Activated T-cell treated with anti-CD3 and anti-CD28 coated beads, Interleukin-2, amount 50 U/mL, for 4 hours (primary cell): Measurements from ENCODE around the gene B9D2. TPM values are rescaled to one million over a fixed set of nuclear protein-coding genes. Genes with fewer than 3 reads are reported as not detected.
"Not testable (repeated sequence)": the region's sequence is repeated elsewhere in the genome, so short reads cannot be mapped to it uniquely, and the experiment has no call there.

ENCODE experiments used
- ATAC-seq, 2 donors: fragments of 200-7000 bp; cut with Tn5 transposase; one replicate each; pipeline ENCODE4 v1.10.0; 2021
- DNase-seq: peaks from one replicate; pipeline ENCODE4 v3.0.0-alpha.2; 2020
- H3K27me3 Mint-ChIP-seq: one replicate; pipeline ENCODE4 v1.8.0; 2021; ENCODE audit warnings: low read depth, mixed read lengths
- H3K36me3 Mint-ChIP-seq: one replicate; pipeline ENCODE4 v1.8.0; 2022; ENCODE audit warnings: mixed read lengths; ENCODE audit not compliant: insufficient read depth
- H3K4me1 Mint-ChIP-seq: one replicate; pipeline ENCODE4 v1.8.0; 2021; ENCODE audit warnings: low read depth, mixed read lengths
- H3K4me3 Mint-ChIP-seq: one replicate; pipeline ENCODE4 v1.8.0; 2021; ENCODE audit warnings: mild to moderate bottlenecking, moderate library complexity, mixed read lengths
- H3K9me3 Mint-ChIP-seq: one replicate; pipeline ENCODE4 v1.8.0; 2021; ENCODE audit warnings: mixed read lengths
- total RNA-seq, 3 donors: library from RNA; stranded (reverse); gene quantifications; one replicate each; pipeline ENCODE4 v1.2.1, GENCODE V29; 2021

The B9D2 gene
- total RNA-seq, 3 donors from 2014 or later = 5.4 to 5.7 (median 5.7) TPM

DNA sequence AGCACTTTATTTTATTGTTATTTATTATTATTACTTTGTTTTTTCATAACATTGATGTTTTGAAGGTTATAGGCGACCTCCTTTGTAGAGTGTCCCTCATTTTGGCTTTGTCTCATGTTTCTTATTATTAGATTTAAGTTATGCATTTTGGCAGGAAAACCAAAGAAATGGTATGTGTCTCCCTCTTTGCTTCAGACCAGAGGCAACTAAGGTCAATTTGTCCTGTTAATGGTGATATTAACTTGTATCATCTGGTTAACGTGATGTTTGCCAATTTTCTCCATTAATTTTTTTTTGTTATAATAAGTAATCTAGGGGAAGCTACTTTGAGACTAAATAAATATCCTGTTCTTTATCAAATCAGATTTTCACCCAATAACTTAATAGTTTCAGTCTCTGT is 8.6 kb upstream of the B9D2 start:
- ATAC-seq (no peak), DNase-seq (no peak)
- H3K4me3 Mint-ChIP-seq = no peak overlapping the region
- no peaks in the 10 kb centered on the region for H3K36me3 Mint-ChIP-seq
- peaks cover 13% of the 10 kb centered on the region for H3K4me1 Mint-ChIP-seq
- H3K9me3 Mint-ChIP-seq = no peaks in the 10 kb centered on the region
- H3K27me3 Mint-ChIP-seq = no peaks in the 10 kb centered on the region

DNA sequence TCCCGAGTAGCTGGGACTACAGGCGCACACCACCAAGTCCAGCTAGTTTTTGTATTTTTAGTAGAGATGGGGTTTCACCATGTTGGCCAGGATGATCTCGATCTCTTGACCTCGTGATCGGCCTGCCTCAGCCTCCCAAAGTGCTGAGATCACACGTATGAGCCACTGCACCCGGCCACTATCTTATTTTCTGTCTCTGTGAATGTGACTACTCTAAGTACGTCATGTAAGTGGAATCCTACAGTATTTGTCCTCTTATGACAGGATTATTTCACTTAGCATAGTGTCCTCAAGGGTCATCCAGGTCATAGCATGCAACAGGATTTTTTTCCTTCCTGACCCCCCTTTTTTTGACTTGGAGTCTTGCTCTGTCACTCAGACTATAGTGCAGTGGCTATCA is 7.6 kb upstream of the B9D2 start:
- Mint-ChIP-seq H3K4me1 (peaks cover 6% of the 10 kb centered on the region), H3K9me3 (no peaks in the 10 kb centered on the region), H3K4me3 (no peak overlapping the region), H3K27me3 (no peaks in the 10 kb centered on the region), H3K36me3 (no peaks in the 10 kb centered on the region)
- ATAC-seq (no peak), DNase-seq (no peak)

DNA sequence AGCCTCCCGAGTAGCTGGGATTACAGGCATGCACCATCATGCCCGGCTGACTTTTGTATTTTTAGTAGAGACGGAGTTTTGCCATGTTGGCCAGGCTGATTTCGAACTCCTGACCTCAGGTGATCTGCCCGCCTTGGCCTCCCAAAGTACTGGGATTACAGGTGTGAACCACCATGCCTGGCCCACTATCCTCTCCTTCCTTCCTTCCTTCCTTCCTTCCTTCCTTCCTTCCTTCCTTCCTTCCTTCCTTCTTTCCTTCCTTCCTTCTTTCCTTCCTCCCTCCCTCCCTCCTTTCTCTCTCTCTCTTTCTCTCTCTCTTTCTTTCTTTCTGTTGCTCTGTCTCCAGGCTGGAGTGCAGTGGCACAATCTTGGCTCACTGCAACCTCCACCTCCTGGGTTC is 7.2 kb upstream of the B9D2 start:
- not testable (repeated sequence) for H3K27me3 Mint-ChIP-seq, H3K4me3 Mint-ChIP-seq, DNase-seq, ATAC-seq, H3K36me3 Mint-ChIP-seq, H3K9me3 Mint-ChIP-seq, H3K4me1 Mint-ChIP-seq

DNA sequence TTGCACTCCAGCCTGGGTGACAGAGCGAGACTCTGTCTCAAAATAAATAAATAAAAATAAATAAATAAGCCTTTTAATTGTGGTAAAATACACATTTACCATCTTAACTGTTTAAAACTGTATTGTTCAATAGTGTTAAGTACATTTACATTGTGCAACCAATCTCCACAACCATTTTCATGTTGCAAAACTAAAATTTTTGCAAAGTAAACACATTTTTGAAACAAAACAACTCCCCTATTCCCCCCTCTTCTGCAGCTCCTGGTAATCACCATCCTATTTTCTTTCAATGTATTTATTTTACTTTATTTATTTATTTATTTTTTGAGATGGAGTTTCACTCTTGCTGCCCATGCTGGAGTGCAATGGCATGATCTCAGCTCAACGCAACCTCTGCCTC is 5.8 kb upstream of the B9D2 start:
- no peak overlapping the region for H3K4me3 Mint-ChIP-seq
- H3K27me3 Mint-ChIP-seq = no peaks in the 10 kb centered on the region
- H3K36me3 Mint-ChIP-seq = no peaks in the 10 kb centered on the region
- ATAC-seq (no peak), DNase-seq (no peak)
- peaks cover 5% of the 10 kb centered on the region for H3K4me1 Mint-ChIP-seq
- H3K9me3 Mint-ChIP-seq = no peaks in the 10 kb centered on the region

DNA sequence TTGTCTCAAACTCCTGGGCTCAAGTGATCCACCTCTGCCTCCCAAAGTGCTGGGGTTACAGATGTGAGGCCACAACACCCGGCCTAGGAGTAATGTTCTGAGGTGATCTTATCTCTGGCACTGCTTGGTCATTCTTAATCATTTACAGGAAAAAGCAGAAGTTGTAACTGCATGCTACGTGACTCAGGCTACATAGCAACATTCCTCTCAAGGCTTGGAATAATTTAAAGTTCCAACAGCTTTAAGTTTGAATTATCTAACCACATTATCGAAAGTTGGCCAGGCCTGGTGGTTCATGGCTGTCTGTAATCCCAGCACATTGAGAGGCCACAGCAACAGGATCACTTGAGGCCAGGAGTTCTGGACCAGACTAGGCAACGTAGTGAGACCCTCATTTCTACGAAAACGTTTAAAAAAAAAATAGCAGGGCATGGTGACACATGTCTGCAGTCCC is 3.9 kb upstream of the B9D2 start:
- DNase-seq (no peak), ATAC-seq (no peak)
- no peak overlapping the region for H3K4me3 Mint-ChIP-seq
- peaks cover 21% of the 10 kb centered on the region for H3K4me1 Mint-ChIP-seq
- no peaks in the 10 kb centered on the region for H3K27me3 Mint-ChIP-seq
- H3K9me3 Mint-ChIP-seq = no peaks in the 10 kb centered on the region
- H3K36me3 Mint-ChIP-seq = no peaks in the 10 kb centered on the region

DNA sequence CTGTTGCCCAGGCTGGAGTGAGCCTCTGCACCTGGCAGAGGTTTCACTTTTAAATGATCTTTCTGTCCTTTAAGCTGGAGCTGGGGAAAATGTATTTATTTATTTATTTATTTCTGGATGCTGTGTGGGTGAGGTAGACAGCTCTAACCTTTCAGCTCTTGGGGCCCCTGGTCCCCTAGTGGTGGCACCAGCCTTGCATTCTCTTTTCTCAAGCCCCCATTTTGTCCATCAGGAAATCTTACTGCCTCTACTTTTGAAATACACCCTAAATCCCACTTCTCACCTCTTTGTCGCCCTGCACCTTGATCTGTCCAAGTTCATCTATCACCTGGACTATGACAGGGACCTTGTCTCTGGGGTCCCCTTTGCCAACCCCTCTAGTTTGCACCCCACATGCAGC is 2.1 kb upstream of the B9D2 start:
- no peak for ATAC-seq
- DNase-seq = no peak
- no peak overlapping the region for H3K4me3 Mint-ChIP-seq
- peaks cover 27% of the 10 kb centered on the region for H3K4me1 Mint-ChIP-seq
- no peaks in the 10 kb centered on the region for H3K27me3 Mint-ChIP-seq
- no peaks in the 10 kb centered on the region for H3K9me3 Mint-ChIP-seq
- no peaks in the 10 kb centered on the region for H3K36me3 Mint-ChIP-seq

DNA sequence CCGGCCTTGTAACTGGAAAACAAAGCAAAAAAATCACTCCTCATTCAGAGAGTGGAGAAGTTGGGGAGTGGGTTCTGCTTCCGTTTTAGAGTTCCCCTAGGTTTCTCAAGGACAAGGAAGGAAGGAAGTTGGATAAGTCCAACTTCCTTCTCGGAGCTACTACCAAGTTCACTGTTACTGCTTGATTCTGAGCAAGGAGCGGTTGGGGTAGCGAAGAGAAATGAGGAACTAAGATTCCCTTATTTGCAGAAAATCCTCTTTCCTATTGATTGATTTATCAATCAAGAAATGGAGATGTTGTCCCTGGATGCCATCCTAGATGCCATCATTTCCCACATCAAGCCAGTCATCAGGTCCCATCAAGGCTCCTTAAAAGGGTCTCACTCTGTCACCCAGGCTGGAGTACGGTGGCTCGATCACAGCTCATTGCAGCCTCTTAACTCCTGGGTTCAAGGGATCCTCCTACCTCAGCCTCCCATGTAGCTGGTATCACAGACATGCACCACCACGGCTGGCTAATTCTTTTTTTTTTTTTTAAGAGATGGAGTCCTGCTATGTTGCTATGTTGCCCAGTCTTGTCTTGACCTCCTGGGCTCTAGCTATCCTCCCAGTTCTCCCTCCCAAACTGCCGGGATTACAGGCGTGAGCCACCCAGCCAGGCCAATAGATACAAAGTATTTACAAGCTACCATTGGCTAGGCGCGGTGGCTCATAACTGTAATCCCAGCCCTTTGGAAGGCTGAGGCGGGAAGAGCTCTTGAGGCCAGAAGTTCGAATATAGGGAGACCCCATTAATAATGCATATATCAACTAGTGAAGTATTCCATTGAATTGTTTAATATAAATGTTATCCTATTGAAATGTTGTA is 809 bp upstream of the B9D2 start:
- no peaks in the 10 kb centered on the region for H3K9me3 Mint-ChIP-seq
- ATAC-seq (no peak), DNase-seq (no peak)
- H3K36me3 Mint-ChIP-seq = no peaks in the 10 kb centered on the region
- H3K27me3 Mint-ChIP-seq = no peaks in the 10 kb centered on the region
- peak overlapping the region; percentile 86 for H3K4me3 Mint-ChIP-seq
- peaks cover 30% of the 10 kb centered on the region for H3K4me1 Mint-ChIP-seq

DNA sequence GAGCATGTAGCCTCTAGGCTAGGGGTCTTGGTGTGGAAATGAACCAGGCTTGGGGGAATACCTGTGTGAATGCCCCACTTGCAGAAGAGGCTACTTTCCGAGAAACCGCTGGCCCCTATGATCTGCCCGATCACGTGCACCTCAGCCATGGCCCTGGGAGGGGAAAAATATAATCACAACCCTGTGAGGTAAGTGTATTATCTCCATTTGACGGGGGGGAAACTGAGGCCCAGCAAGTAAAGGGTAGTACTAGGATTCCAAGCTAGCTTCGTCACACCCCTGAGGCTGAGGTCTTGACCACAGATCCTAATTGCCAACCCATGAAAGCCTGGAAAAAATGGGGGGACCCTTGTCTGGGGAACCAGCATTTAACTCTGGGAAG is 587 bp downstream of the B9D2 start:
- no peaks in the 10 kb centered on the region for H3K9me3 Mint-ChIP-seq
- H3K4me3 Mint-ChIP-seq = peak overlapping the region; percentile 86
- H3K27me3 Mint-ChIP-seq = no peaks in the 10 kb centered on the region
- H3K36me3 Mint-ChIP-seq = peaks cover under 1% of the 10 kb centered on the region
- DNase-seq = no peak
- peaks cover 38% of the 10 kb centered on the region for H3K4me1 Mint-ChIP-seq
- ATAC-seq = no peak

DNA sequence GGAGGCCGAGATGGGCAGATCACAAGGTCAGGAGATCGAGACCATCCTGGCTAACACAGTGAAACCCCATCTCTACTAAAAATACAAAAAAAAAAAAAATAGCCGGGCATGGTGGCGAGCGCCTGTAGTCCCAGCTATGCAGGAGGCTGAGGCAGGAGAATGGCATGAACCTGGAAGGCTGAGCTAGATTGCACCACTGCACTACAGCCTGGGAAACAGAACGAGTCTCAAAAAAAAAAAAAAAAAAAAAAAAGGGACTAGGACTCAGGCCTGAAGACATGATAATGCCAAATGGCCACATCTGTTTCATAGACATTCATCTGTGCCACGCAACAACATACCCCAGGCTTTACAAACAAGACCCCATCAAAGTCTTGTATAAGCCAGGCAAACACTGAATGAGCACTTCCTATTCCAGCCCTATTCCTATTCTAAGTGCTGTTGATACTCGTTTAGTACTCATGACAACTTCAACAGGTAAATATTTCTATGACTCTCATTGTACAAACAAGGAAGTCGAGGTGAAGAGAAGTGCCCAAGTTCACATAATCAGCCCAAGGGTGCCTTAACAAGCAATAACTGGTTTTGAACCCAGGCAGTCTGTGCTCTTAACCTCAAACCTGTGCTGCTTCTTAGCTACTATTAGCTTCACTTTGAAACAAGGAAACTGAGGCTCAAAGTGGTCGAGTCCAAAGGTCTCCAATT is 1.7 kb downstream of the B9D2 start:
- ATAC-seq (no peak), DNase-seq (no peak)
- H3K36me3 Mint-ChIP-seq = peaks cover 1% of the 10 kb centered on the region
- no peaks in the 10 kb centered on the region for H3K9me3 Mint-ChIP-seq
- no peak overlapping the region for H3K4me3 Mint-ChIP-seq
- H3K27me3 Mint-ChIP-seq = no peaks in the 10 kb centered on the region
- H3K4me1 Mint-ChIP-seq = peaks cover 46% of the 10 kb centered on the region

DNA sequence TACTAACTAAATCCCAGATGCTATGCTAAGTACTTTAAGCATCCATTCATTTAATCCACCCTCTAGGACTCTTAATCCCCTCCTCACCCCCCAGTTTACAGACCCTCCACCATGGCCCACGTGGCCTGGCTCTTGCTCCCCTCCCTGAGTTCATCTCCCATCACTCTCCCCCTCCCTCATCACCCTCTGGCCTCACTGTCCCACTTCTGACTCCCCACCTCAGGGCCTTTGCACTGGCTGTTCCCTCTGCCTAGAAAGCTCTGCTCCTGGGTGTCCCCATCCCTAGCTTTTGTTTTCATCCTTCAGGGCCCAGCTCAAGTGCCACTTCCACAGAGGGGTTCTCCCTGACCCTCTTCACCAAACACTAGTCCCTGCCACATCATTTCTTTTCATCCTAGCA is 4.2 kb downstream of the B9D2 start:
- H3K27me3 Mint-ChIP-seq = no peaks in the 10 kb centered on the region

DNA sequence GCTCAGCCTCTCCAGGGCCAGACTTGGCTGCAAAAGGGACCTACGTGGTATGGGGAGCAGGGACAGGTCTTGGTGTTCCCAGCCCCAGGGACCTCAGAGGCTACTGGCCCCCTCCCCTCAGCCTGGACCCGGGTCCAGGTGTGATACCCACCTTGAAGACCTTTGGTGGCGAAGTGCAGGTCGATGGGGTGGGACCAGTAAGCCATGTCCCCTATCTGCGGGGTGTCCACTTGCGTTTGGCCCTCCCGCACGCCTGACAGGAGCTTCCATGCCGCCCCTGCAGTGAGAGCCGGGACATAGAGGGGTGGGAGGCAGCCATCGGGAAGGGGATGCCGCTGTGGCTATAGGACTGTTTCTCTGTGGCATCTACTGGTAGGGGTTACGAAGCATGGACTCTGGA is 6.2 kb downstream of the B9D2 start:
- no peaks in the 10 kb centered on the region for H3K27me3 Mint-ChIP-seq
- H3K36me3 Mint-ChIP-seq = peaks cover 1% of the 10 kb centered on the region
- DNase-seq = no peak
- H3K4me1 Mint-ChIP-seq = peaks cover 61% of the 10 kb centered on the region
- no peaks in the 10 kb centered on the region for H3K9me3 Mint-ChIP-seq
- no peak overlapping the region for H3K4me3 Mint-ChIP-seq
- ATAC-seq = no peak

More for the DNA sequence above, 4.2 kb downstream of the B9D2 start:
- Mint-ChIP-seq H3K4me3 (no peak overlapping the region), H3K4me1 (peaks cover 69% of the 10 kb centered on the region), H3K9me3 (no peaks in the 10 kb centered on the region), H3K36me3 (peaks cover 1% of the 10 kb centered on the region)
- ATAC-seq (no peak), DNase-seq (no peak)

DNA sequence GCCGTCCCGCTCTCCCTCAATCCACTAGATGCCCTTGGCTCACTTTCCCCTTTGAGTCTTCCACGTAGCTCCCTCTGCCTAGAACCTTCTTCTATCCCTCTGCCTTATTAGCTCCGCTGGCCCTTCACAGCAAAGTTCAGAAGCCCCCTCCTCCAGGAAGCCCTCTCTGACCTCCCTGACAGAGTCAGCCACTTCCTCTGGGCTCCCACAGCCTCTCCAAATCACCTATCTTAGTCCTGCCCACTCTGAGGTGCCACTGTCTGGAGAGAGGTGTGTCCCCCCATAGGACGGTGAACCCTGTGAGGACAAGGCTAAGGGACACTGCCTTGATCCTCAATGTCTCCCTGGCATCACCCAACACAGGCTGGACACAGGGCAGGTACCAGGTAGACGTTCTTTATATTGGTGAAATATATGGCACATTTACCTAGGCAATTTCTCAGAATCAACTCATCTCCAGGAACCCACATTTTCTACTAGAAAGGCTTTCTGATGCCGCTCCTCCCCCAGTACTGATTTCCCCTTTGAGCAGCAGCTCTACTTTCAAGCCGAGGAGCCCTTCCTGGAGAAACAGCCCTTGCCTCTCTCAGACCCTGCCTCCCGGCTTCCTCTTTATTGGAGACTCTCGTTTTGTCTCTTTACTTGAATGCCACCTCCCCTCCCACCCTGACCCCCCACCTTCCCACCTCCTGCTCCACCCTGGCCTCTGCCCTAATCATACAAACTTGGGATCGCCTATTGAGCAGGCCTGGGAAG is 6.8 kb downstream of the B9D2 start:
- DNase-seq (peak; percentile 40), ATAC-seq (no peak)
- no peaks in the 10 kb centered on the region for H3K9me3 Mint-ChIP-seq
- H3K4me3 Mint-ChIP-seq = peak overlapping the region; percentile 63
- peaks cover 1% of the 10 kb centered on the region for H3K36me3 Mint-ChIP-seq
- no peaks in the 10 kb centered on the region for H3K27me3 Mint-ChIP-seq
- peaks cover 56% of the 10 kb centered on the region for H3K4me1 Mint-ChIP-seq

DNA sequence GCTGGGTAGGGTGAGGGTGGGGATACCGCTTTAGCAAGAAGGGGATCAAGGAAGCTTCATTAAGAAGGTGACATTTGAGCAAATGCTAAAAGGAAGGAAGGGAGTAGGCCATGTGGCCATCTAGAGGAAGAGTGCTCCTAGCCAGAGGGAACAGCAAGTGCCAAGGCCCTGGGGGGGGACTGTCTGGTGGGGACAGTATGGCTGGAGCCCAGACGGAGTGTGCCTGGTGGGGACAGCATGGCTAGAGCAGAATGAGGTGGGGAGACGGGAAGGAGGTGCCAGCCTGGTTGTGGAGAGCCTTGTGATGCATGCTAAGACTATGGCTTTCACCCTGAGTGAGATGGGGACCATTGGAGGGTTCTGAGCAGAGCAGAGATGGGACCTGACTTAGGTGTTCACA is 8.1 kb downstream of the B9D2 start:
- Mint-ChIP-seq H3K9me3 (no peaks in the 10 kb centered on the region), H3K4me1 (peaks cover 59% of the 10 kb centered on the region), H3K36me3 (peaks cover 1% of the 10 kb centered on the region), H3K4me3 (peak overlapping the region; percentile 63), H3K27me3 (no peaks in the 10 kb centered on the region)
- DNase-seq (no peak), ATAC-seq (no peak)

DNA sequence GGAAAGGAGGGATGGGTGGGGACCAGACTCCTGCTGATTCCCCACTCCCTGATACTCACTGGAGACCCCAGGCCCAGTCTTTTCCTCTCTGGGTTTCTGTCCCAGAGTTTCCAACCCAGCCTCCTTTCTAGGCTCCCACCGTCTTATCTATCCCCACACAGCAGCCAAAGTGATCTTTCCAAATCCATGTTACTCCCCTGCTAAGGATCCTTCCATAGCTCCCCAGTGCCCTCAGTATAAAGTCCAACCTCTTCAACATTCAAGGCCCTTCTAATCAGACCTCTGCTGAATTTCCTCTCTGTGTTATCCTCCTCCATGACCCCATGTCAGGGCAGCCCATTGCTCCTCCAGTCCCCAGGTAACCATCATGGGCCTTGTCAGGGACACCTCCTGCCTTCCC is 8.9 kb downstream of the B9D2 start:
- DNase-seq = no peak
- H3K36me3 Mint-ChIP-seq = peaks cover 1% of the 10 kb centered on the region
- peak overlapping the region; percentile 57 for H3K4me3 Mint-ChIP-seq
- no peak for ATAC-seq
- H3K4me1 Mint-ChIP-seq = peaks cover 63% of the 10 kb centered on the region
- no peaks in the 10 kb centered on the region for H3K27me3 Mint-ChIP-seq
- no peaks in the 10 kb centered on the region for H3K9me3 Mint-ChIP-seq
